ENCODE measurements around the gene PTPRR. TPM values are rescaled to one million over a fixed set of nuclear protein-coding genes. Genes with fewer than 3 reads are reported as not detected.

Gene PTPRR
- total and polyA plus RNA-seq, 7 donors = 0.99 to 38.6 (median 4.2) TPM

DNA sequence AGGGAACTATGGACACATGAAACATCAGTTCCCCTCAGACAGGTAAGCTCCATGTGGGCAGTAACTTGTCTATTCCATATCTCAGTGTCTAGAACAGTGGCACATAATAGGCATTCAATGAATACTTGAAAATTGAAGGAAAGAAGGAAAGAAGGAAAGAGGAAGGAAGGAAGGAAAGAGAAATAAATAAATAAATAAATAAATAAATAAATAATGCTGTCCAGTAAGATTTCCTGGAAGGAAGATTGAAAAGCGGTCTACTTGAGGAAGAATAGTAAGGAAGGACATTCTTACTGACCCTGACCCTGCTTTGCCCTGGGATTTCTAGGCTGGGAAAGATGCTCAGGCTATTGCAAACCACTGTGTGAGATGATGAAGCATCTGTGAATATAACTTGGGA is 91.5 kb downstream of the PTPRR start:
- Histone ChIP-seq H3K27me3 (no peaks in the 10 kb centered on the region), H3K27ac (no peak overlapping the region), H3K9me3 (no peaks in the 10 kb centered on the region), H3K4me1 (no peaks in the 10 kb centered on the region), H3K4me3 (no peak overlapping the region), H3K36me3 (no peaks in the 10 kb centered on the region)
- DNase-seq = no peak
- intact Hi-C loops (cut with DNase I) = no loop called here
- WGBS, 2 donors = 92 to 97% methylated on average over 1 of the region's 1 CpG
- no peak for TF ChIP-seq POLR2AphosphoS5 (IDR thresholded peaks at IDR 0.05)
- no peak for TF ChIP-seq CTCF (IDR thresholded peaks at IDR 0.05)
- TF ChIP-seq EP300 (IDR thresholded peaks at IDR 0.05) = no peak
- no peak for TF ChIP-seq POLR2A (IDR thresholded peaks at IDR 0.05)

- WGBS, 2 donors = 87 to 89% methylated on average over 2 of the region's 2 CpGs
- no peak overlapping the region for H3K27ac ChIP-seq
- TF ChIP-seq CTCF (IDR thresholded peaks at IDR 0.05) (no peak), POLR2A (IDR thresholded peaks at IDR 0.05) (no peak), POLR2AphosphoS5 (IDR thresholded peaks at IDR 0.05) (no peak)
- intact Hi-C loops (cut with DNase I) = no loop called here
- no peaks in the 10 kb centered on the region for H3K4me1 ChIP-seq
- DNase-seq = no peak
- H3K36me3 ChIP-seq = no peaks in the 10 kb centered on the region
- no peaks in the 10 kb centered on the region for H3K27me3 ChIP-seq
- H3K9me3 ChIP-seq = no peaks in the 10 kb centered on the region
- H3K4me3 ChIP-seq = no peak overlapping the region
These were observed 92.2 kb downstream of the PTPRR start for GRCh38 chr12:70828351-70828750.

DNA sequence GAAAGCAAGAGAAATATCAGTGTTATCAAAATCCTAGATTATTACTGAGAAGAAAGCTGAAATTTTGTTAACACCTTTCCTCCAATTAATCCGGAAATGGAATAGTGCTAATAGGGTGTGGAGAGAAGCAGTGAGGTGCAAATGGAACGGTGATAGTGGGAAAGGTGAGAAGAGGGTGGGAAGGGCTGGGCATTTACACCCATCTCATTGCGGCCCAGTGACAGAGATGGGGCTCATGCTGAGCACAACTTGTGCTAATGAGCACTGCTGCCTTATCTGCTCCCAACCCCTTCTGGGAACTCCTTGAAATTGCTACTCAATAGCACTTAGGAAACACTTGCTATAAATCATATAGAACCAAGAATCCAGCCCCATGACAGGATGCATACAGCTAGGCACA is 94.4 kb downstream of the PTPRR start:
- WGBS, 2 donors = 53 to 83% methylated on average over 3 of the region's 3 CpGs
- no peaks in the 10 kb centered on the region for H3K9me3 ChIP-seq

GRCh38 chr12:70824511-70824910 is 96.0 kb downstream of the PTPRR start:
- intact Hi-C loops (cut with DNase I) = no loop called here
- Histone ChIP-seq H3K27me3 (no peaks in the 10 kb centered on the region), H3K9me3 (no peaks in the 10 kb centered on the region), H3K4me3 (no peak overlapping the region), H3K36me3 (no peaks in the 10 kb centered on the region), H3K27ac (no peak overlapping the region), H3K4me1 (no peaks in the 10 kb centered on the region)
- DNase-seq = no peak
- no peak for TF ChIP-seq EP300 (IDR thresholded peaks at IDR 0.05)
- no peak for TF ChIP-seq CTCF (IDR thresholded peaks at IDR 0.05)
- TF ChIP-seq POLR2A (IDR thresholded peaks at IDR 0.05) = no peak
- TF ChIP-seq POLR2AphosphoS5 (IDR thresholded peaks at IDR 0.05) = no peak
- 69 to 74% methylated on average over 4 of the region's 4 CpGs for WGBS, 2 donors

More for the DNA sequence above, 94.4 kb downstream of the PTPRR start:
- Histone ChIP-seq H3K36me3 (no peaks in the 10 kb centered on the region), H3K4me3 (no peak overlapping the region), H3K27me3 (no peaks in the 10 kb centered on the region), H3K27ac (no peak overlapping the region), H3K4me1 (no peaks in the 10 kb centered on the region)
- intact Hi-C loops (cut with DNase I) = no loop called here
- TF ChIP-seq CTCF (IDR thresholded peaks at IDR 0.05) (no peak), POLR2AphosphoS5 (IDR thresholded peaks at IDR 0.05) (no peak), POLR2A (IDR thresholded peaks at IDR 0.05) (no peak), EP300 (IDR thresholded peaks at IDR 0.05) (no peak)
- no peak for DNase-seq

GRCh38 chr12:70823182-70823976 is 97.2 kb downstream of the PTPRR start:
- intact Hi-C loops (cut with DNase I) = no loop called here

More at GRCh38 chr12:70823182-70823976, 97.2 kb downstream of the PTPRR start:
- Histone ChIP-seq H3K4me1 (no peaks in the 10 kb centered on the region), H3K27ac (no peak overlapping the region), H3K27me3 (no peaks in the 10 kb centered on the region), H3K4me3 (no peak overlapping the region), H3K9me3 (no peaks in the 10 kb centered on the region), H3K36me3 (no peaks in the 10 kb centered on the region)
- 81 to 83% methylated on average over 7 of the region's 7 CpGs for WGBS, 2 donors
- no peak for TF ChIP-seq POLR2A (IDR thresholded peaks at IDR 0.05)
- no peak for TF ChIP-seq EP300 (IDR thresholded peaks at IDR 0.05)
- TF ChIP-seq POLR2AphosphoS5 (IDR thresholded peaks at IDR 0.05) = no peak
- DNase-seq = no peak
